GM10248 (cell line): ENCODE data around the gene DDHD1.

Source experiments
- CTCF ChIA-PET: fragments of 300-600 bp; sonication (Branson Sonifier 250); formaldehyde crosslinking; extraction: SDS; loops from one replicate; lab custom pipeline; 2021; ENCODE audit warnings: antibody characterized with exemption; lab: Yijun Ruan, JAX
- POLR2A ChIA-PET: fragments of 350-650 bp; sonication (Branson Sonifier 250); formaldehyde crosslinking; extraction: SDS; loops from one replicate; lab custom pipeline; 2020; ENCODE audit warnings: antibody characterized with exemption; lab: Yijun Ruan, JAX
- DNase-seq: peaks from one replicate; pipeline ENCODE4 v3.0.0; 2012; ENCODE audit errors: extremely low spot score
- CTCF ChIP-seq: IDR thresholded peaks from 2 replicates; pipeline ENCODE4 v1.5.1; 2012; ENCODE audit warnings: mild to moderate bottlenecking, low read depth; ENCODE audit errors: extremely low read depth, missing control alignments, control extremely low read depth

DDHD1 gene

GRCh38 chr14:53174918-53175317 lies 21.8 kb upstream of the DDHD1 start:
- DNase-seq: no peak
- CTCF ChIA-PET: no interaction called here
- POLR2A ChIA-PET: no interaction called here
- no peak for TF ChIP-seq CTCF

GRCh38 chr14:53168786-53169185 lies 15.7 kb upstream of the DDHD1 start:
- DNase-seq: no peak
- ChIA-PET POLR2A (no interaction called here), CTCF (interaction anchor here (1.7 to 2.0 kb wide), 2 partner anchors 7 to 8 kb away, joined by 4 to 5 read pairs; no protein-coding TSS in a partner anchor)
- no peak for TF ChIP-seq CTCF

GRCh38 chr14:53167602-53168328 lies 14.6 kb upstream of the DDHD1 start:
- no peak for DNase-seq
- no peak for TF ChIP-seq CTCF
- ChIA-PET POLR2A (no interaction called here), CTCF (interaction anchor here (1.0 to 2.0 kb wide), 3 partner anchors 9 to 50 kb away, joined by 4 to 5 read pairs (median 4); no protein-coding TSS in a partner anchor)

GRCh38 chr14:53161758-53162435 lies 8.8 kb upstream of the DDHD1 start:
- no peak for TF ChIP-seq CTCF
- POLR2A ChIA-PET: interaction anchor here (0.9 to 1.0 kb wide), 2 partner anchors 9 to 10 kb away, joined by 3 read pairs; partner anchors contain the start of gene DDHD1
- DNase-seq: no peak
- CTCF ChIA-PET: interaction anchor here (1.0 to 2.0 kb wide), 10 partner anchors 8 to 1186 kb away, joined by 3 to 9 read pairs (median 4); partner anchors contain the start of gene DDHD1

GRCh38 chr14:53156238-53156637 lies 3.1 kb upstream of the DDHD1 start:
- DNase-seq: no peak
- no peak for TF ChIP-seq CTCF
- CTCF ChIA-PET: interaction anchor here (0.8 to 1.5 kb wide), 3 partner anchors 9 to 21 kb away, joined by 3 to 6 read pairs (median 3); no protein-coding TSS in a partner anchor
- POLR2A ChIA-PET: no interaction called here

- CTCF ChIA-PET: interaction anchor here (1.2 to 3.3 kb wide), 5 partner anchors 11 to 44 kb away, joined by 3 to 11 read pairs (median 4); no protein-coding TSS in a partner anchor
- no peak for TF ChIP-seq CTCF
- POLR2A ChIA-PET: interaction anchor here (0.6 to 0.7 kb wide), 2 partner anchors 8 to 1055 kb away, joined by 3 read pairs; no protein-coding TSS in a partner anchor
- DNase-seq: no peak
These were observed 584 bp upstream of the DDHD1 start for GRCh38 chr14:53153702-53154112.
